KOPT-K1 (cell line): ENCODE data around the gene PTPRF.

Experiments
- H3K27ac ChIP-seq: fragments of 200-600 bp; sonication (generic); 2 replicates; pipeline ENCODE4 v1.5.1; 2016; ENCODE audit warnings: antibody characterized with exemption, mild to moderate bottlenecking, low read depth, low read length; ENCODE audit not compliant: poor library complexity, severe bottlenecking
- H3K36me3 ChIP-seq: fragments of 200-600 bp; sonication (generic); 2 replicates; pipeline ENCODE4 v1.5.1; 2017; ENCODE audit warnings: antibody characterized with exemption, mild to moderate bottlenecking, low read length, moderate library complexity; ENCODE audit not compliant: insufficient read depth
- H3K9me3 ChIP-seq: fragments of 200-600 bp; sonication (generic); 2 replicates; pipeline ENCODE4 v1.5.1; 2017; ENCODE audit warnings: antibody characterized with exemption, low read length, mild to moderate bottlenecking; ENCODE audit not compliant: insufficient read depth, poor library complexity, severe bottlenecking

The PTPRF gene

DNA sequence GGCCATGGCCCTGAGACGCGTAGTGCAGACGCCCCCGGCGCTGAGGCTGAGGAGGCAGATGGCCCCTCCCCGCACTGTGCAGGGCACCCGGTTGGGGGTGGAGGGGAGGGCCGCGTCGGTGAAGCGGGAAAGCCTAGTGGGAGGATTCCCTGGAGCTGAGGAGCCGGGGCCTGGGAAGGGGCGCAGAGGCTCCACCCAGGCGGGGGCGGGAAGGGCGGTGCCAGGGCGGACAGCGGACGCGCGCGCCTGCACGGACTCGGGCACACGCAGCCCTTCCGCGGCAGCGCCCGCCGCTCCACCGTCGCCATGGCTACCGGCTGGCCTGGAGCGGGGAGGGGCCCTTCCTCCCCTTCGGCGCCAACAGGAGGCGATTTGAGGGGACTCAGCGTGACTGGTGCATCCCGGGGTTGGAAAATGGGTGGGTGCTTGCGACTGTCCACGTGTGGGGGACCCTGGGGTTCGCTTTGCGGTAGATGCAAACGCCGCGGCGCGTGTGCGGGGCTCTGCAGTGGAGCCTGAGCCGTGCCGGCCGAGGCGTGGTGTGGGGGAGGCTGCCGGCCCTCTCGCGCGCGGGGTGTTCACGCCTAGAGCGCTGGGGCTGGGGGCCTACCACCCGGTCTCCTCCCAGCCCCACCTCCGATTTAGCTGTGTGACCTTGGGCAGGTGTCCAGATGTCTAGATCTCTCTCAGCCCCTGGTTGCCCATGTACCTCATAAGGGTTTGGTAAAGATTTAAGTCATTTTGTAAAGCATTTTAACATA is 35.1 kb downstream of the PTPRF start:
- Histone ChIP-seq H3K9me3 (no peaks in the 10 kb centered on the region), H3K27ac (no peak overlapping the region), H3K36me3 (no peaks in the 10 kb centered on the region)

DNA sequence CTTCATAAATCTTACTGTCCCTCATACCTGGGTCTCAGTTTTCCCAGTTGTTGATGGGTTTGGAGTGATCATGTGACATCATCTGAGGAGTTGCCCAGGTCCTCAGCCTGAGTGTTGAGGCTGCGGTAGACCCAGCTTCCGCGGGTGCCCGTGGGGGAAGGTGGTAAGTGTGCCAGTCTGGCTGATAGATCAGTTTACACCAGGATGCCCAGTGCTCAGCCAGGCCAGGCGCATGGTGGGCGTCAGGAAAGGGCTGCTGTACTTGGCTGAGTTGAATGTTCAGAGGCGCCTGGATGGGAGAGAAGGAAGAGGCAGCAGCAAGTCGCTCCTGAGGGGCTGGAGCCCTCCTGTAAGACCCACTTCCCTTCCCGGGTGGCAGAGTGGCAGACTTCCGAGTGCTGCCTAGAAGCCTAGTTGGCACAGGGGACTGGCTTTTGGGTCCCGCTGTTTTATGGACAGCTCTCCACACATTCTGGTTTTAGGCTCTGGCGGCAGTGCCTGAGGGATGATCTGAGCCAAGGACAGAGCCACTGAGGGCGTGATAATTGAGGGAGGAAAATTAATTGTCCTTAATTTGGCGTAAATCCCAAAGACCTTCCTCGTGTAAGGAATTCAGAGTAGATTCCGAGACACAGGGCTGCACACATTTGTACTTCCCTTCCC is 35.8 kb downstream of the PTPRF start:
- Histone ChIP-seq H3K36me3 (no peaks in the 10 kb centered on the region), H3K9me3 (no peaks in the 10 kb centered on the region), H3K27ac (no peak overlapping the region)

DNA sequence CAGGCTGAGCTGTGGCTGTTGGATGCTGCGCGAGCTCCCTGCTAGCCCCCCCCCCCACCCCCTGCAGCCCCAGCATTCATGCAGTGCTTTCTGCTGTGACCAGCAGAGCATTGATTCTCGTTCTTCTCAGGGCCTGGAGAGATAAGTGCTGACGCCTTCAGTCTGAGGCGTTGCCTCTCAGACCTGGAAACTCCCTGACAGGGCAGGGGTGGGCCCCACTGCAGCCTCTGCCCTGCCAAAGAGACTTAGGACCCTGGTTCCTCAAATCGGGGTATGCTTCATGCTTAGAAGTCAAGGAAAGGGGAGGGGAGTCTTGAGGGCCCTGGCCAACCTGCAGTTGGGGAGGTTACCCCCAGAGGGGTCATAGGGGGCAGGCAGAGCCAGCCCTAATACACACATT is 38.5 kb downstream of the PTPRF start:
- Histone ChIP-seq H3K9me3 (no peaks in the 10 kb centered on the region), H3K36me3 (no peaks in the 10 kb centered on the region), H3K27ac (peak overlapping the region; percentile 31)

DNA sequence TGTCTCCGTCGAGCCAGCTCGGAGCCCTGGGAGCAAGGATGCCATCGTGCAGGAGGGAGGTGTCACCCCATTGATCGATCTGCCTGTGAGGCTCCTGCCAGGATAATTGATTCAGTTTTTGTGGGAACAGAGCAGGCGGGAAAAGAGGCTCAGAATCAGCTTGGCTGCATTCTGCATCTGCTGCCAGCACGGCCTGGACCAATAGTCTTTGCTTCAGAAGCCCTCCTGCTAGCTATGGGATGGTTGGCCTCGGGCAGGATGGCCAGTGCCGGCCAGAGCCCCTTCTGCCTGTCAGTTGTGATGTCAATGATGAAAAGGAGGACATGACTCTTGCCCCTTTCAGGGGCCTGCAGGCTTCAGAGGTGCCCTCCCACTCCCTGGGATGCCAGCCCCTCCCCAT is 39.6 kb downstream of the PTPRF start:
- H3K27ac ChIP-seq: peak overlapping the region; percentile 29
- H3K36me3 ChIP-seq: no peaks in the 10 kb centered on the region
- no peaks in the 10 kb centered on the region for H3K9me3 ChIP-seq

- no peaks in the 10 kb centered on the region for H3K36me3 ChIP-seq
- H3K27ac ChIP-seq: no peak overlapping the region
- H3K9me3 ChIP-seq: no peaks in the 10 kb centered on the region
Observed at GRCh38 chr1:43570715-43571114, 40.0 kb downstream of the PTPRF start.

- no peaks in the 10 kb centered on the region for H3K36me3 ChIP-seq
- no peak overlapping the region for H3K27ac ChIP-seq
Observed at GRCh38 chr1:43572084-43572483, 41.4 kb downstream of the PTPRF start.

DNA sequence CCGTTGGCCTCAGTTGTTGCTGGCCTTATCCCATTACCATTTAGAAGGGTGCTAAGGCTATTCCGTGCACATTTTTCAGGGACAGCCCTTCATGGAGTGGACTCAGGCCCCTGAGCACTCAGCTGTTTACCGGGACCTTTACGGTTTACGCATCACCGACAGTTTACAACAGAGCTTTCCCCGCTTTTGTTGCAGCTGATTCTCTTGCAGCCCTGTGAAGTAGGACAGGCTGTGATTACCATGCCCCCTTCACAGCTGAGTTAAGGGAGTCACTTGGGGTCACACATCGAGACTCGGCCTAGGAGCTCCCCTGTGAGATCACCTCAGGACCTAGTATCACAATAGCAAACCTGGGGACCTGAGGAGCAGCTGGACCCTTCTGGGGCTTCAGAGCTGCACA is 41.9 kb downstream of the PTPRF start:
- Histone ChIP-seq H3K9me3 (no peaks in the 10 kb centered on the region), H3K27ac (no peak overlapping the region), H3K36me3 (no peaks in the 10 kb centered on the region)

More at GRCh38 chr1:43572084-43572483, 41.4 kb downstream of the PTPRF start:
- H3K9me3 ChIP-seq: no peaks in the 10 kb centered on the region

DNA sequence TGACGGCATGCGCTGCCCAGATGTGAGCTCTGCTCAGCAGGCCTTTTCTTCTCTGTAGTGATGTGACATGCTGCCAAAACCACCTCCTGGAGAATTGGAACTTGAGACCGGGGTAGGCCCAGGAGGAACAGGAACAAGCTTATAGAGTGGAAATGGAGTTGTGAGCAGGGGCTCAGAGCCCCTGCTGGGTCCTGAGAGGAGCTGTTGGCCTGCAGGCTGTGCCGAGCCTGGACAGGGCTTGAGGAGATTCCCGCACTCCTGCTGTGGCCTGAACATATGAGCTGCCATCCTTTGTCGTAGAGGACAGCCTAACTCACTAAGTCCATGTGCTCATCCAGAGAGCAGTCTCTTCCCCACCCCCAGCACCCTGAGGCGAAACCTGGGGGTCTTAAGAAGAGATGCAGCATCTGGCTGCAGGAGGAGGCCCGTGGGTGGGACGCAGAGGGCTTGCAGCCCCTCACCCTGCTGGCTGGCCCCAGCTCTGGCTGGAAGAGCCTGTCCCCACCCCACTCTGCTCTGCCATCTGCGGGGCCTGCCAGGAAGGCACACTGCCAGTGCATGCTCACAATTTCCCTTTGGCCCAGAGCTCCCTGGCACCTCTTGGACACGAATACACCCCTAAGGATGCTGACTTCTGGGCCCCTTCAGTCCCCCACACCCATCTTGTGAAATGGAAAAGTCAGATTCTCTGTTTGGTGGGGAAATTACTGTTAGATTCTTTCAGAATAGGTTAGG is 42.5 kb downstream of the PTPRF start:
- H3K27ac ChIP-seq: no peak overlapping the region
- no peaks in the 10 kb centered on the region for H3K36me3 ChIP-seq

DNA sequence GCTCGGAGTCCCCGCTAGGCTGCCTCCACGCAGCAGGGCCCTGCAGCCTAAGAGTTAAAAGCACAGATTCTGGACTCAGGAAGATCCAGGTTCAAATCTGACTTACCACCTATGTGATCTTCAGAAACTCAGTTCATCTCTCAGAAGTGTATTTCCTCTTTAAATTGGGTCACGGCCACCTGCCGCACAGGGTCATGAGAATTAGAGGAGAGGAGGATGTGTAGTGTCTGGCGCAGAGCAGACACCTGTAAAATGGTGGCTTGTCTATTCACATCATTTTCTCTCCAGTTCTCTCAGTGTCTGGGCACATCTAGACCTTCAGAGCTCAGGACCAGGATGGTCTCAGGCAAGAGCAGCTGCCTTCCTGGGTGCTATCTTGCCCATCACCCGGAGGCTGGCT is 45.8 kb downstream of the PTPRF start:
- no peaks in the 10 kb centered on the region for H3K9me3 ChIP-seq
- H3K27ac ChIP-seq: no peak overlapping the region
- no peaks in the 10 kb centered on the region for H3K36me3 ChIP-seq

More for the DNA sequence above, 42.5 kb downstream of the PTPRF start:
- H3K9me3 ChIP-seq: no peaks in the 10 kb centered on the region

DNA sequence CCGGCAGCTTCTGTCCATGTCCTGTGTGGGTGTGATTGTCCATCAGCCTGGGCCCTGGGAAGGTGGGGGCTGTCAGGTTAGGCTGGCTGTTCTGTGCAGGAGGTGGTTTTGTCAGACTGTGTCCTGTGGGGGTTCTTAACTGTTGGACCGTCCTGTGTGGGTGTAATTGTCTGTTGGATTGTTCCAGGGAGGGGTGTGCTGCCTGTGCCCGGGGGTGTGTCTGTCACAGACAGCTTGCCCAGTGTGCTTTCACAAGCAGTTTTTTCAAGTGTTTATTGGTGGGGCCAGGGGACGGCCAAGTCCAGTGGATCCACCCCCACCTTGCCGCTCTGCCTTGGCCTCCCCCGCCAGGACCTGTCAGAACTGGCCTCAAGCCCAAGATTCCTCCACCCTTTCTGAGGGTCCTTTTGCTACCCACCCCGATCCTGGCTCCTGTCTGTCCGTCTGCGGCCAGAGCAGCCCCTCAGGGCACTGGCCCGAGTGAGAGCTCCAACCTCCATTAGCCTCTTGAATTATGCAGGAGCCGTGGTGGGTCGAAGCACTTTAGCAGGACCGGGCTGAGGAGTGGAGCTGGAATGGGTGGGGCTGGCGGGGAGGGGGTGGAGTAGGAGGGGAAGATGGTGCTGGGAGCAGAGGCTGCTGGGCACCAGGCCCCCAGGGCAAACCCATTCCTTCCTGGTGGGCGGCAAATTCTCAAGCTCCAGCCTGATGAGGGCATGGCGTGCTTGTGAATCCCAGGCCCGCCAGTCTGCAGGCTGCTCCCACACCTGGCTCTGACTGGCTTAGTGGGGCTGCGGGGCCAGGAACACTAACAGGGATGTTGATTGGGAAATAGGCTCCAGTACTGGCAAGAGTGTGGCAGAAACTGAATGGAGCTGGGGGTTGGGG is 47.2 kb downstream of the PTPRF start:
- H3K27ac ChIP-seq: no peak overlapping the region
- H3K36me3 ChIP-seq: no peaks in the 10 kb centered on the region
- H3K9me3 ChIP-seq: no peaks in the 10 kb centered on the region

DNA sequence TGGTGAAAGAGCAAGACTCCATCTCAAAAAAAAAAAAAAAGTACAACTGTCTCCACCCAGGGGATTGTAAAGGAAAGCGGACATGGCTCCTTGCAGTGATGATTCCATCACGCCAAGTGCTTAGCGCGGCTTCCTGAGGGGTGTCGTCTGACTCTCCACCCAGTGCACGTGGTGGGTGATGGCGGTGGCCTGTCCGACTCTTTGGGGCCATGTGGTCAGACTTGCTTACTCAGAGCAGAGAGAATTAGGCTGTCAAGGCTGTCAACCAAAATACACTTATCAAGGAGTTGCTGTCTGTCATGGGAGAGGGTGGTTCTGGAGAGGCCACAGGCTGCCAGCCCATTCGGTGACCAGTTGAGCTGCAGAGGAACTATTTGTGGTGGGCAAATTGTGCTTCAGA is 49.4 kb downstream of the PTPRF start:
- Histone ChIP-seq H3K27ac (no peak overlapping the region), H3K36me3 (no peaks in the 10 kb centered on the region), H3K9me3 (no peaks in the 10 kb centered on the region)

GRCh38 chr1:43582162-43582566 is 51.5 kb downstream of the PTPRF start:
- H3K27ac ChIP-seq: no peak overlapping the region
- H3K36me3 ChIP-seq: no peaks in the 10 kb centered on the region

GRCh38 chr1:43583058-43583457 is 52.4 kb downstream of the PTPRF start:
- no peak overlapping the region for H3K27ac ChIP-seq
- no peaks in the 10 kb centered on the region for H3K9me3 ChIP-seq
- H3K36me3 ChIP-seq: no peaks in the 10 kb centered on the region

More at GRCh38 chr1:43582162-43582566, 51.5 kb downstream of the PTPRF start:
- H3K9me3 ChIP-seq: no peaks in the 10 kb centered on the region

GRCh38 chr1:43584204-43584603 is 53.5 kb downstream of the PTPRF start:
- Histone ChIP-seq H3K9me3 (no peaks in the 10 kb centered on the region), H3K36me3 (no peaks in the 10 kb centered on the region), H3K27ac (no peak overlapping the region)
